A673 (cell line): ENCODE measurements around the gene PSD2.

Experiments
- CTCF ChIP-seq: fragments of 300-800, 200-600 bp; sonication (generic); conservative IDR thresholded peaks from 2 replicates; pipeline ENCODE4 v1.5.1; 2017; ENCODE audit warnings: low read depth, mild to moderate bottlenecking, antibody characterized with exemption, low read length, moderate library complexity, mixed read lengths
- EZH2 ChIP-seq: fragments of 200-600 bp; sonication (generic); IDR thresholded peaks from 2 replicates; pipeline ENCODE4 v1.6.1; 2017; ENCODE audit warnings: borderline replicate concordance, low read depth, mild to moderate bottlenecking, mixed read lengths, antibody characterized with exemption, low read length; ENCODE audit not compliant: poor library complexity, severe bottlenecking

GRCh38 chr5:139862803-139863202 is 67.2 kb downstream of the PSD2 start:
- 0 out of 2 replicates have a peak, but pooled peaks have one; percentile 21 for TF ChIP-seq CTCF
- TF ChIP-seq EZH2: no peak
